HG03066 (cell line): ENCODE results near the gene GARNL3.
A peak's percentile ranks its signal among the peaks of the same experiment; 100 is the strongest.

ENCODE experiments used
- ATAC-seq: cut with Tn5 transposase; IDR thresholded peaks from one replicate; pipeline ENCODE4 v1.9.1; 2021; ENCODE audit warnings: low read depth; ENCODE audit not compliant: unreplicated experiment

Gene GARNL3

GRCh38 chr9:127264462-127265219, at the start of gene GARNL3:
GARNL3 (plus strand) TSS chr9:127264774; CDS start chr9:127264878, 104 bp downstream.
- no peak for ATAC-seq

- no peak for ATAC-seq
These were observed 49.0 kb upstream of the GARNL3 start for GRCh38 chr9:127215268-127216209.

- no peak for ATAC-seq
These were observed 48.2 kb upstream of the GARNL3 start for GRCh38 chr9:127216210-127216887.

- ATAC-seq: no peak
These were observed 47.7 kb upstream of the GARNL3 start for GRCh38 chr9:127216888-127217217.

- ATAC-seq: no peak
These were observed 45.8 kb upstream of the GARNL3 start for GRCh38 chr9:127218818-127219217.

- no peak for ATAC-seq
These were observed 45.1 kb upstream of the GARNL3 start for GRCh38 chr9:127219520-127219919.

GRCh38 chr9:127221695-127222094, 42.9 kb upstream of the GARNL3 start:
- no peak for ATAC-seq

GRCh38 chr9:127222388-127223095, 42.0 kb upstream of the GARNL3 start:
- no peak for ATAC-seq

- ATAC-seq: no peak
These were observed 41.3 kb upstream of the GARNL3 start for GRCh38 chr9:127223266-127223665.

GRCh38 chr9:127223810-127224177, 40.8 kb upstream of the GARNL3 start:
- ATAC-seq: no peak

- peak; percentile 60 for ATAC-seq
These were observed 40.2 kb upstream of the GARNL3 start for GRCh38 chr9:127224178-127224882.

- ATAC-seq: peak; percentile 46
These were observed 39.5 kb upstream of the GARNL3 start for GRCh38 chr9:127224883-127225739.

GRCh38 chr9:127225801-127226625, 38.6 kb upstream of the GARNL3 start:
- no peak for ATAC-seq

GRCh38 chr9:127229691-127230417, 34.7 kb upstream of the GARNL3 start:
- ATAC-seq: no peak

GRCh38 chr9:127231666-127232065, 32.9 kb upstream of the GARNL3 start:
- no peak for ATAC-seq

- no peak for ATAC-seq
These were observed 31.6 kb upstream of the GARNL3 start for GRCh38 chr9:127232833-127233549.

- ATAC-seq: no peak
These were observed 31.0 kb upstream of the GARNL3 start for GRCh38 chr9:127233550-127233949.
